ENCODE measurements around the gene NEUROD1. TPM values are rescaled to one million over a fixed set of nuclear protein-coding genes. Genes with fewer than 3 reads are reported as not detected.

NEUROD1 gene
- total RNA-seq, 1 donor from 2014 or later: not detected

GRCh38 chr2:181698223-181698622 is 17.9 kb upstream of the NEUROD1 start:
- TF ChIP-seq EZH2phosphoT487 (IDR thresholded peaks at IDR 0.05) (no peak), EZH2 (IDR thresholded peaks at IDR 0.05) (no peak)
- H3K4me1 Mint-ChIP-seq: peaks cover 4% of the 10 kb centered on the region
- no peak overlapping the region for H2AFZ ChIP-seq (replicated peaks)
- H3K79me2 ChIP-seq (ENCODE audit: low read depth): no peaks in the 10 kb centered on the region
- H3K27ac ChIP-seq: no peak overlapping the region
- H3K4me3 ChIP-seq: no peak overlapping the region
- H3K4me3 Mint-ChIP-seq: no peak overlapping the region
- H3K9me3 Mint-ChIP-seq: peaks cover 10% of the 10 kb centered on the region
- H3K9me3 ChIP-seq (ENCODE audit: low read depth): no peaks in the 10 kb centered on the region
- no peak overlapping the region for H3K27ac Mint-ChIP-seq
- H3K36me3 Mint-ChIP-seq: no peaks in the 10 kb centered on the region
- H4K20me1 ChIP-seq (ENCODE audit: low read depth): no peaks in the 10 kb centered on the region
- peaks cover 37% of the 10 kb centered on the region for H3K27me3 ChIP-seq
- peaks cover 9% of the 10 kb centered on the region for H3K27me3 Mint-ChIP-seq (ENCODE audit: insufficient read depth, low read depth)
- no peak overlapping the region for H3K9ac ChIP-seq
- H3F3A ChIP-seq (ENCODE audit: low read depth): peaks cover 18% of the 10 kb centered on the region
- peaks cover 17% of the 10 kb centered on the region for H3K4me1 ChIP-seq
- H3K36me3 ChIP-seq: no peaks in the 10 kb centered on the region
- DNase-seq (ENCODE audit: low spot score): no peak
- no peak overlapping the region for H3K4me2 ChIP-seq

GRCh38 chr2:181697571-181697970 is 17.3 kb upstream of the NEUROD1 start:
- H3K36me3 Mint-ChIP-seq: no peaks in the 10 kb centered on the region
- H3K27ac Mint-ChIP-seq: no peak overlapping the region
- Histone ChIP-seq H3K4me1 (peaks cover 17% of the 10 kb centered on the region), H2AFZ (replicated peaks) (no peak overlapping the region), H3K4me3 (no peak overlapping the region), H3K9me3 (ENCODE audit: low read depth) (no peaks in the 10 kb centered on the region), H3K4me2 (no peak overlapping the region), H3K27me3 (peaks cover 43% of the 10 kb centered on the region), H3K79me2 (ENCODE audit: low read depth) (no peaks in the 10 kb centered on the region), H3F3A (ENCODE audit: low read depth) (peaks cover 20% of the 10 kb centered on the region), H3K9ac (no peak overlapping the region), H4K20me1 (ENCODE audit: low read depth) (no peaks in the 10 kb centered on the region), H3K27ac (no peak overlapping the region), H3K36me3 (no peaks in the 10 kb centered on the region)
- no peak for TF ChIP-seq EZH2phosphoT487 (IDR thresholded peaks at IDR 0.05)
- TF ChIP-seq CTCF (IDR thresholded peaks at IDR 0.05): no peak
- TF ChIP-seq EZH2 (IDR thresholded peaks at IDR 0.05): no peak
- no peak overlapping the region for H3K4me3 Mint-ChIP-seq
- H3K4me1 Mint-ChIP-seq: peaks cover 4% of the 10 kb centered on the region
- H3K9me3 Mint-ChIP-seq: peaks cover 4% of the 10 kb centered on the region
- no peak for DNase-seq (ENCODE audit: low spot score)
- peaks cover 11% of the 10 kb centered on the region for H3K27me3 Mint-ChIP-seq (ENCODE audit: insufficient read depth, low read depth)

GRCh38 chr2:181697126-181697525 is 16.8 kb upstream of the NEUROD1 start:
- peaks cover 20% of the 10 kb centered on the region for H3F3A ChIP-seq (ENCODE audit: low read depth)
- Mint-ChIP-seq H3K36me3 (no peaks in the 10 kb centered on the region), H3K27ac (no peak overlapping the region), H3K27me3 (ENCODE audit: insufficient read depth, low read depth) (peaks cover 11% of the 10 kb centered on the region), H3K4me3 (no peak overlapping the region), H3K4me1 (peaks cover 4% of the 10 kb centered on the region), H3K9me3 (no peaks in the 10 kb centered on the region)
- H3K4me2 ChIP-seq: no peak overlapping the region
- H3K4me1 ChIP-seq: peaks cover 17% of the 10 kb centered on the region
- H3K9ac ChIP-seq: no peak overlapping the region
- peaks cover 48% of the 10 kb centered on the region for H3K27me3 ChIP-seq
- DNase-seq (ENCODE audit: low spot score): no peak
- H3K4me3 ChIP-seq: no peak overlapping the region
- no peaks in the 10 kb centered on the region for H3K36me3 ChIP-seq
- H3K9me3 ChIP-seq (ENCODE audit: low read depth): no peaks in the 10 kb centered on the region
- no peak overlapping the region for H2AFZ ChIP-seq (replicated peaks)
- no peaks in the 10 kb centered on the region for H3K79me2 ChIP-seq (ENCODE audit: low read depth)
- no peak overlapping the region for H3K27ac ChIP-seq
- no peaks in the 10 kb centered on the region for H4K20me1 ChIP-seq (ENCODE audit: low read depth)
- TF ChIP-seq CTCF (IDR thresholded peaks at IDR 0.05): no peak
- TF ChIP-seq EZH2phosphoT487 (IDR thresholded peaks at IDR 0.05): no peak
- no peak for TF ChIP-seq EZH2 (IDR thresholded peaks at IDR 0.05)

- DNase-seq (ENCODE audit: low spot score): peak; percentile 70
- H3K27me3 Mint-ChIP-seq (ENCODE audit: insufficient read depth, low read depth): peaks cover 20% of the 10 kb centered on the region
- H4K20me1 ChIP-seq (ENCODE audit: low read depth): no peaks in the 10 kb centered on the region
- no peaks in the 10 kb centered on the region for H3K36me3 ChIP-seq
- H3K36me3 Mint-ChIP-seq: no peaks in the 10 kb centered on the region
- H3K9me3 Mint-ChIP-seq: no peaks in the 10 kb centered on the region
- no peak overlapping the region for H3K4me3 ChIP-seq
- no peak overlapping the region for H3K27ac ChIP-seq
- peaks cover 17% of the 10 kb centered on the region for H3K4me1 ChIP-seq
- no peak overlapping the region for H3K9ac ChIP-seq
- peak overlapping the region; percentile 54 for H3K4me2 ChIP-seq
- H3K4me1 Mint-ChIP-seq: peaks cover 4% of the 10 kb centered on the region
- H3K4me3 Mint-ChIP-seq: no peak overlapping the region
- no peaks in the 10 kb centered on the region for H3K79me2 ChIP-seq (ENCODE audit: low read depth)
- H3K27ac Mint-ChIP-seq: no peak overlapping the region
- H3K9me3 ChIP-seq (ENCODE audit: low read depth): no peaks in the 10 kb centered on the region
- H3K27me3 ChIP-seq: peaks cover 76% of the 10 kb centered on the region
- TF ChIP-seq EZH2 (IDR thresholded peaks at IDR 0.05) (no peak), EZH2phosphoT487 (IDR thresholded peaks at IDR 0.05) (peak; percentile 62)
- H2AFZ ChIP-seq (replicated peaks): no peak overlapping the region
- H3F3A ChIP-seq (ENCODE audit: low read depth): peaks cover 20% of the 10 kb centered on the region
Observed at GRCh38 chr2:181694271-181694670, 14.0 kb upstream of the NEUROD1 start.

All from neural progenitor cell (in vitro differentiated cells).